MCF 10A (cell line): ENCODE measurements around the gene TATDN3. TPM values are rescaled to one million over a fixed set of nuclear protein-coding genes. Genes with fewer than 3 reads are reported as not detected.

Experiments
- BruUV-seq: library from RNA; stranded (reverse); fragments of 400-500 nt; replicated peaks from 2 replicates; lab custom pipeline; 2021; lab: Mats Ljungman, UMichigan
- CTCF ChIA-PET: fragments of 300-600 bp; sonication (Branson Sonifier 250); formaldehyde crosslinking; extraction: SDS; loops from one replicate; lab custom pipeline; 2021; ENCODE audit warnings: antibody characterized with exemption, inconsistent platforms; lab: Yijun Ruan, JAX
- POLR2A ChIA-PET: fragments of 300-600, 350-650 bp; sonication (Branson Sonifier 250); formaldehyde crosslinking; extraction: SDS; loops from one replicate; lab custom pipeline; 2020; ENCODE audit warnings: antibody characterized with exemption, inconsistent platforms; lab: Yijun Ruan, JAX
- DNase-seq: peaks from one replicate; pipeline ENCODE4 v3.0.0-alpha.2; 2018; ENCODE audit not compliant: unreplicated experiment
- H3K27ac Mint-ChIP-seq: one replicate; pipeline ENCODE4 v1.8.0; 2022; ENCODE audit warnings: mild to moderate bottlenecking, low read depth, mixed read lengths; ENCODE audit not compliant: unreplicated experiment
- H3K27me3 Mint-ChIP-seq: one replicate; pipeline ENCODE4 v1.8.0; 2022; ENCODE audit warnings: mixed read lengths; ENCODE audit not compliant: insufficient read depth, unreplicated experiment
- H3K36me3 Mint-ChIP-seq: one replicate; pipeline ENCODE4 v1.8.0; 2022; ENCODE audit warnings: mild to moderate bottlenecking, moderate library complexity, mixed read lengths; ENCODE audit not compliant: insufficient read depth, unreplicated experiment
- H3K4me1 Mint-ChIP-seq: one replicate; pipeline ENCODE4 v1.8.0; 2022; ENCODE audit warnings: mixed read lengths; ENCODE audit not compliant: insufficient read depth, unreplicated experiment
- H3K4me3 Mint-ChIP-seq: one replicate; pipeline ENCODE4 v1.8.0; 2022; ENCODE audit warnings: mild to moderate bottlenecking, moderate library complexity, mixed read lengths; ENCODE audit not compliant: unreplicated experiment
- H3K9me3 Mint-ChIP-seq: one replicate; pipeline ENCODE4 v1.8.0; 2022; ENCODE audit warnings: mixed read lengths; ENCODE audit not compliant: unreplicated experiment
- intact Hi-C: fragments of 100-400 bp; cut with micrococcal nuclease; formaldehyde crosslinking; loops from 2 replicates; pipeline ENCODE4 v1.14.1; 2022
- total RNA-seq: library from RNA; stranded (reverse); gene quantifications from 2 replicates; pipeline ENCODE4 v1.2.3, GENCODE V29; 2022
- TF ChIP-seq, protein P1 (sequence below): fragments of 200-600 bp; IDR thresholded peaks from one replicate; pipeline ENCODE4 v1.8.0; 2022; ENCODE audit warnings: antibody characterized with exemption, mild to moderate bottlenecking; ENCODE audit not compliant: unreplicated experiment

TATDN3 gene
- total RNA-seq, 1 experiment from 2014 or later = 31.5 TPM

- no peaks in the 10 kb centered on the region for H3K27me3 Mint-ChIP-seq
- H3K4me3 Mint-ChIP-seq = no peak overlapping the region
- DNase-seq = no peak
- H3K4me1 Mint-ChIP-seq = peaks cover 5% of the 10 kb centered on the region
- TF ChIP-seq, protein P1, sequence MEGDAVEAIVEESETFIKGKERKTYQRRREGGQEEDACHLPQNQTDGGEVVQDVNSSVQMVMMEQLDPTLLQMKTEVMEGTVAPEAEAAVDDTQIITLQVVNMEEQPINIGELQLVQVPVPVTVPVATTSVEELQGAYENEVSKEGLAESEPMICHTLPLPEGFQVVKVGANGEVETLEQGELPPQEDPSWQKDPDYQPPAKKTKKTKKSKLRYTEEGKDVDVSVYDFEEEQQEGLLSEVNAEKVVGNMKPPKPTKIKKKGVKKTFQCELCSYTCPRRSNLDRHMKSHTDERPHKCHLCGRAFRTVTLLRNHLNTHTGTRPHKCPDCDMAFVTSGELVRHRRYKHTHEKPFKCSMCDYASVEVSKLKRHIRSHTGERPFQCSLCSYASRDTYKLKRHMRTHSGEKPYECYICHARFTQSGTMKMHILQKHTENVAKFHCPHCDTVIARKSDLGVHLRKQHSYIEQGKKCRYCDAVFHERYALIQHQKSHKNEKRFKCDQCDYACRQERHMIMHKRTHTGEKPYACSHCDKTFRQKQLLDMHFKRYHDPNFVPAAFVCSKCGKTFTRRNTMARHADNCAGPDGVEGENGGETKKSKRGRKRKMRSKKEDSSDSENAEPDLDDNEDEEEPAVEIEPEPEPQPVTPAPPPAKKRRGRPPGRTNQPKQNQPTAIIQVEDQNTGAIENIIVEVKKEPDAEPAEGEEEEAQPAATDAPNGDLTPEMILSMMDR = no peak
- peaks cover 28% of the 10 kb centered on the region for H3K9me3 Mint-ChIP-seq
- POLR2A ChIA-PET = interaction anchor here (0.5 to 1.6 kb wide), 2 partner anchors 16 to 380 kb away, joined by 3 to 4 read pairs; no protein-coding TSS in a partner anchor
- H3K27ac Mint-ChIP-seq = no peak overlapping the region
- no TSS peak for BruUV-seq
- CTCF ChIA-PET = interaction anchor here (0.7 to 1.9 kb wide), 3 partner anchors 32 to 182 kb away, joined by 3 to 4 read pairs (median 3); no protein-coding TSS in a partner anchor
- no peaks in the 10 kb centered on the region for H3K36me3 Mint-ChIP-seq
- intact Hi-C loops = no loop called here
Measured at GRCh38 chr1:212822956-212823355, 31.3 kb downstream of the TATDN3 start.

- CTCF ChIA-PET = interaction anchor here (1.9 kb wide), 1 partner anchor 172 kb away, joined by 4 read pairs; no protein-coding TSS in a partner anchor
- Mint-ChIP-seq H3K9me3 (peaks cover 28% of the 10 kb centered on the region), H3K36me3 (no peaks in the 10 kb centered on the region), H3K27ac (no peak overlapping the region), H3K4me1 (peaks cover 5% of the 10 kb centered on the region), H3K4me3 (no peak overlapping the region), H3K27me3 (no peaks in the 10 kb centered on the region)
- POLR2A ChIA-PET = interaction anchor here (1.6 kb wide), 1 partner anchor 15 kb away, joined by 4 read pairs; no protein-coding TSS in a partner anchor
- TF ChIP-seq, protein P1 = no peak
- BruUV-seq = no TSS peak
- intact Hi-C loops = no loop called here
- no peak for DNase-seq
Measured at GRCh38 chr1:212824201-212824600, 32.5 kb downstream of the TATDN3 start.

DNA sequence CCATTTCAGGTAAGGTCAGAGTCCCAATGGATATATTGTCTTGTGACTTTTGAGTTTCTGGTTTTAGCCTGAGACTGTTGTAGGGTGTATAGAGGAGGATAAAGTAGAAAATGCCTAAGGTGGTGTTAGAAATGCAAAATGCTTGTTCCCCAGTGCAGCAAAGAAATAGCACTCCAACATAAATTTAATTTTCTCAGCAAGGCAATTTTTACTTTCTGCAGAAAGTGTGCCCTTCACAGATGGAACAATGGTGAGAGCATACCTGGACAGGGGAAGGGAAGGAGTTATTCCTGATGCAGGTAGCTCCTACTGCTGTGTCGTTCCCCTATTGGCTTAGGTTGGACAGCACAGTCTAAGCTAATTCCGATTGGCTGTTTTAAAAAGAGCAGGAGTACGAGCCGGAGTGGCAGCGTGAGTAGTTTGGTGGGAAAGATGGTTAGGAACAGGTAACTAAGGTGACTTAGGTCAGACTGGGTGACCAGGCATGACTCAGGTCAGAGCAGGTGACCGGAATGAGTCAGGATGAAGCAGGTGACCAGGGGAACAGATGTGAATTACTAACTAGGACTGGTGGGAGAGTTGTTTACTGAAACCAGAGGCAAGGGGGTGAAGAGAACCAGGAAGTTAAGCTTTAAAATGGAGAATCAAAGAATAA, 34.2 kb downstream of the TATDN3 start:
- peaks cover 28% of the 10 kb centered on the region for H3K9me3 Mint-ChIP-seq
- no peak for DNase-seq
- ChIA-PET POLR2A (interaction anchor here (0.6 to 1.2 kb wide), 2 partner anchors 32 to 185 kb away, joined by 3 read pairs; partner anchors contain the start of gene FLVCR1), CTCF (interaction anchor here (0.5 to 0.9 kb wide), 3 partner anchors 8 to 376 kb away, joined by 3 to 4 read pairs (median 4); no protein-coding TSS in a partner anchor)
- TF ChIP-seq, protein P1 = no peak
- no peaks in the 10 kb centered on the region for H3K4me1 Mint-ChIP-seq
- no peaks in the 10 kb centered on the region for H3K27me3 Mint-ChIP-seq
- no peak overlapping the region for H3K4me3 Mint-ChIP-seq
- BruUV-seq = no TSS peak
- no peaks in the 10 kb centered on the region for H3K36me3 Mint-ChIP-seq
- intact Hi-C loops = no loop called here
- H3K27ac Mint-ChIP-seq = no peak overlapping the region

- intact Hi-C loops = no loop called here
- POLR2A ChIA-PET = interaction anchor here (0.6 to 1.6 kb wide), 6 partner anchors 10 to 161 kb away, joined by 3 to 9 read pairs (median 4); partner anchors contain the start of gene FLVCR1
- Mint-ChIP-seq H3K4me3 (no peak overlapping the region), H3K9me3 (peaks cover 28% of the 10 kb centered on the region), H3K27ac (no peak overlapping the region), H3K4me1 (no peaks in the 10 kb centered on the region), H3K27me3 (no peaks in the 10 kb centered on the region), H3K36me3 (no peaks in the 10 kb centered on the region)
- TF ChIP-seq, protein P1 = no peak
- CTCF ChIA-PET = interaction anchor here (0.6 to 1.2 kb wide), 5 partner anchors 9 to 764 kb away, joined by 3 to 5 read pairs (median 3); no protein-coding TSS in a partner anchor
- no TSS peak for BruUV-seq
- no peak for DNase-seq
Measured at GRCh38 chr1:212827171-212827776, 35.6 kb downstream of the TATDN3 start.
